Measurements from ENCODE around the gene GRK5.

DNA sequence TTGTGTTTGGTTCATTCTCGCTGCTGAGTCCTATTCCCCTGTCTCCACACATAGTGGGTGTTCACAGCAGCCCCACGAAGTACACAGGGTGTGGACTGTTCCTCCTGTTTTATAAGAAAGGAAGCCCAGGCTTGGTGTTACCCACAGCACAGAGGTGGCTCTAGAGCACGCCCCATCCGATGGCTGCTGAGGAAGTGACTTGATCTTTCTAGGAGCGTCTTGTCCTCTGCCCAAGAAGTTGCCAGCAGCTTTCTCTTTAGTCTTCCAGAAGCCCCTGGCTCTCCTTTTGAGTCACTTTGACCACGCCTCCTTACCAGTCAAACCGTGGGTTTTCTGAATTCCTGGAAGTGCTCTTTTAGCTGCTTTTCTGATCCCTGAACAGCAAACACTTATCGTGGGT, 94.0 kb downstream of the GRK5 start:
- TF ChIP-seq POLR2AphosphoS5 (IDR thresholded peaks at IDR 0.05; ENCODE audit: low read depth, low read length) (no peak), TAF1 (IDR thresholded peaks at IDR 0.05; ENCODE audit: borderline replicate concordance, low read depth, low read length) (no peak), POLR2A (IDR thresholded peaks at IDR 0.05; ENCODE audit: low read depth, low read length) (no peak)

Measured in GM12892 (cell line).